ENCODE measurements around the gene GCH1.
A peak's percentile ranks its signal among the peaks of the same experiment; 100 is the strongest.
"Not testable (repeated sequence)": the region's sequence is repeated elsewhere in the genome, so short reads cannot be mapped to it uniquely, and the experiment has no call there.

The GCH1 gene

GRCh38 chr14:54908190-54908589 lies 5.6 kb upstream of the GCH1 start:
- no peak for DNase-seq (ENCODE audit: low read depth)

GRCh38 chr14:54906075-54906474 lies 3.4 kb upstream of the GCH1 start:
- no peak for DNase-seq (ENCODE audit: low read depth)

GRCh38 chr14:54902143-54902520 lies 494 bp downstream of the GCH1 start:
- peak; percentile 75 for DNase-seq (ENCODE audit: low read depth)

- no peak for DNase-seq (ENCODE audit: low read depth)
These were observed 1.1 kb downstream of the GCH1 start for GRCh38 chr14:54901380-54902142.

GRCh38 chr14:54899573-54899972 lies 3.1 kb downstream of the GCH1 start:
- no peak for DNase-seq (ENCODE audit: low read depth)

- not testable (repeated sequence) for DNase-seq (ENCODE audit: low read depth)
These were observed 4.6 kb downstream of the GCH1 start for GRCh38 chr14:54897809-54898555.

- no peak for DNase-seq (ENCODE audit: low read depth)
These were observed 6.9 kb downstream of the GCH1 start for GRCh38 chr14:54895683-54896082.

- DNase-seq (ENCODE audit: low read depth), result no peak
These were observed 7.6 kb downstream of the GCH1 start for GRCh38 chr14:54894995-54895394.

GRCh38 chr14:54893151-54893760 lies 9.4 kb downstream of the GCH1 start:
- no peak for DNase-seq (ENCODE audit: low read depth)

GRCh38 chr14:54891471-54892245 lies 11.0 kb downstream of the GCH1 start:
- no peak for DNase-seq (ENCODE audit: low read depth)

DNA sequence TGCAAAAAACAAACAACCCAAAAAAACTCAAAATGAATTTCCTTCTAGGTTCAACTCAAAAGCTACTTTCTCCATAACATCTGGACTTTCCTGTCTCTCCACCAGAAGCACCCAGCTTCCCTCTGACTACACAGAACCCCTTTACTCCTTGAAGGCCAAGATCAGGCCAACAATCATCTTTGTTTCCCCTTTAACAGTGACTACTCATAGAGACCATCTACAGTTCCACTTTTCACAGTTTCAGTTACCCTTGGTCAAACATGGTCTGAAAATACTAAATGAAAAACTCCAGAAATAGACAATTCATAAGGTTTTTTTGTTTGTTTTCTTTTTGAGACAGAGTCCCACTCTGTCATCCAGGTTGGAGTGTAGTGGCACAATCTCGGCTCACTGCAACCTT lies 11.8 kb downstream of the GCH1 start:
- DNase-seq (ENCODE audit: low read depth), result no peak

DNA sequence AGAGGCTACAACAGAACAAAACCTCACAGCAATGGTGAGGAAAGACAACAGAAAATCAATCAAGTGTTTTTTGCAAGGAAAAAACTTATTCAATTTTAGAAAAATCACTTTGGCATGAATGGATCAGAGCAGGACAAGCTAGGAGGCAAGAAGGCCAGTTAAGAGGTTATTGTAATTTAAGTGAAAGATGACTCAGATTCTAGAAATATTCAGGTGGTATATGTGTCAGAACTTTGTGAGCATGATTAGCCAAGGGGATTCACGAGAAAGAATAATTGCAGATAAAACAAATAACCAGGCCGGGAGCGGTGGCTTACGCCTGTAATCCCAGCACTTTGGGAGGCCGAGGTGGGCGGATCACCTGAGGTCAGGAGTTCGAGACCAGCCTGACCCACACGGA lies 12.7 kb downstream of the GCH1 start:
- no peak for DNase-seq (ENCODE audit: low read depth)

DNA sequence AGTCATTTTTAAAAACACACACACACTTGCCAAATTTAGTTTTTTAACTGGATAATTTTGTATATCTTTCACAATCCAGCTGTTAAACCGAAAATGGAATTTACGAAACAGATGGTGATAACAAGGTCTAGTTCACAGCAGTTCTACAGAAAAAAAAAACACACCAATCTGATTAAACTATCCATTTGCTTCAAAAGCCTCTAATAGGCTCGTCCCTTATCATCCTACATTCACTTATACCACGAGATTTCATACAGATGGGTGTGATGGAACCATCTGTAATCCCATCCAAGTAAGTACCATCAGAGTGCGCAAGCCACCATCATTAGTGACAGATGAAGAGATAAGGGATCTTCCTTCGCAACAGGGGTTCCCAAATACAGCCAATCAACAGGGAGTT lies 20.1 kb downstream of the GCH1 start:
- DNase-seq (ENCODE audit: low read depth), result no peak

GRCh38 chr14:54881761-54882401 lies 20.7 kb downstream of the GCH1 start:
- peak; percentile 4 for DNase-seq (ENCODE audit: low read depth)

- no peak for DNase-seq (ENCODE audit: low read depth)
These were observed 21.3 kb downstream of the GCH1 start for GRCh38 chr14:54881235-54881760.

DNA sequence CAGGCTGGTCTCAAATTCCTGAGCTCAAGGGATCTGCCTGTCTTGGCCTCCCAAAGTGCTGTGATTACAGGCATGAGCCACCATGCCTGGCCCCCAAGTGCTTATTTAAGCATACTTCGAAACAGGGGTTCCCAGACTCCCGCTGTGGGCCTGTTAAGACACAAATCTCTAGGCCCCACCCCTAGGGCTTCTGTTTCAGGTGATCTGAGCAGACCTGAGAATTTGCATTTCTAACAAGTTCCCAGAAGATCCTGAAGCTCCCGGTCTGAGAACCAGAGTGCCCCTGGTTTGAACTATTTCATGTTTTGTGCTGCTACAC lies 25.0 kb downstream of the GCH1 start:
- no peak for DNase-seq (ENCODE audit: low read depth)

GRCh38 chr14:54877015-54877702 lies 25.5 kb downstream of the GCH1 start:
- no peak for DNase-seq (ENCODE audit: low read depth)

- DNase-seq (ENCODE audit: low read depth), result not testable (repeated sequence)
These were observed 27.0 kb downstream of the GCH1 start for GRCh38 chr14:54875648-54876047.

- DNase-seq (ENCODE audit: low read depth), result not testable (repeated sequence)
These were observed 32.2 kb downstream of the GCH1 start for GRCh38 chr14:54870154-54871090.

DNA sequence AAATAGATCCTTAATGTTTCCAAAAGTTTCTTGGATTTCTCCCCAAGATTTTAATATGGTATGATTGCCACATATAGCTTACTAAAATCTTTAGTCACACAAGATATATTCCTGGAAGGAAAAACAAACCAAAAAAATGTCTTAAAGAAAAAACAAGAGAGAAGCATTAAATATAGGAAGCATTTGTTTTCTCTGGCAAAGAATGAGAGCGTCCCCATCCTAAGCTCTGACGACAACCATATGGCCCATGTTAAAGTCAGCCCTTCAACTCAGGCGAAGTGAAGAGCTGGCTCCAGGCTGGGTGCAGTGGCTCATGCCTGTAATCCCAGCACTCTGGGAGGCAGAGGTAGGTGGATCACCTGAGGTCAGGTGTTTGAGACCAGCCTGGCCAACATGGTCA lies 35.6 kb downstream of the GCH1 start:
- no peak for DNase-seq (ENCODE audit: low read depth)
